Activated CD4-positive, alpha-beta memory T cell treated with anti-CD3 and anti-CD28 coated beads, Interleukin-2, amount 10 ng/mL, durations not matched to agents 7 days and 5 days (primary cell): ENCODE measurements around the gene PANK1. TPM values are rescaled to one million over a fixed set of nuclear protein-coding genes. Genes with fewer than 3 reads are reported as not detected.

Experiments
- total RNA-seq, 2 experiments: library from RNA; stranded (reverse); gene quantifications; one replicate each; pipeline ENCODE4 v1.2.3, GENCODE V29; 2021

PANK1 gene
- total RNA-seq, 2 experiments from 2014 or later, result 4.7 to 6.1 TPM

Other genes with a start within 250 kb of the PANK1 start
- 10 to 100 TPM; 44.0 to 45.1 TPM for gene IFIT5, start 230.7 kb downstream of the PANK1 start, total RNA-seq
- gene SLC16A12, start 109.6 kb downstream of the PANK1 start, total RNA-seq, result not detected
- gene KIF20B, start 56.3 kb upstream of the PANK1 start, total RNA-seq, result 10 to 100 TPM; 82.1 to 83.5 TPM